A673 (cell line): ENCODE data around the gene RND3. TPM values are rescaled to one million over a fixed set of nuclear protein-coding genes. Genes with fewer than 3 reads are reported as not detected.

Experiments used
- BruUV-seq: library from RNA; stranded (reverse); fragments of 400-500 nt; replicated peaks from 2 replicates; lab custom pipeline; 2021; lab: Mats Ljungman, UMichigan
- CTCF ChIA-PET: fragments of 300-600 bp; sonication (Branson Sonifier 250); formaldehyde crosslinking; loops from one replicate; lab custom pipeline; 2022; ENCODE audit warnings: antibody characterized with exemption; lab: Charles Lee
- POLR2A ChIA-PET: fragments of 300-600 bp; sonication (Branson Sonifier 250); formaldehyde crosslinking; loops from one replicate; lab custom pipeline; 2022; ENCODE audit warnings: antibody characterized with exemption; ENCODE audit not compliant: low non-redundant PET; lab: Charles Lee
- DNase-seq: peaks from one replicate; pipeline ENCODE4 v3.0.0-alpha.2; 2015; ENCODE audit warnings: low spot score
- H3K27ac ChIP-seq: fragments of 200-600 bp; sonication (generic); 2 replicates; pipeline ENCODE4 v1.5.1; 2016; ENCODE audit warnings: mixed run types, low read depth, mild to moderate bottlenecking, mixed read lengths, antibody characterized with exemption, low read length; ENCODE audit not compliant: poor library complexity, severe bottlenecking
- H3K27me3 ChIP-seq: fragments of 200-600 bp; sonication (generic); replicated peaks from 2 replicates; pipeline ENCODE4 v1.6.1; 2017; ENCODE audit warnings: mixed run types, low read depth, mild to moderate bottlenecking, mixed read lengths, antibody characterized with exemption, low read length; ENCODE audit not compliant: insufficient read depth, poor library complexity
- H3K36me3 ChIP-seq: fragments of 200-600 bp; sonication (generic); 2 replicates; pipeline ENCODE4 v1.6.1; 2016; ENCODE audit warnings: mixed run types, mild to moderate bottlenecking, mixed read lengths, antibody characterized with exemption, low read length; ENCODE audit not compliant: insufficient read depth, poor library complexity, severe bottlenecking
- H3K4me1 ChIP-seq: fragments of 200-600 bp; sonication (generic); 2 replicates; pipeline ENCODE4 v1.6.1; 2017; ENCODE audit warnings: mixed run types, mild to moderate bottlenecking, mixed read lengths, antibody characterized with exemption, low read length; ENCODE audit not compliant: insufficient read depth, poor library complexity, severe bottlenecking
- H3K4me3 ChIP-seq: fragments of 200-600 bp; sonication (generic); 2 replicates; pipeline ENCODE4 v1.5.1; 2016; ENCODE audit warnings: low read depth, mixed run types, mild to moderate bottlenecking, mixed read lengths, low read length; ENCODE audit not compliant: poor library complexity, severe bottlenecking
- H3K9me3 ChIP-seq: fragments of 200-600 bp; sonication (generic); 2 replicates; pipeline ENCODE4 v1.6.1; 2016; ENCODE audit warnings: mixed run types, low read depth, mild to moderate bottlenecking, mixed read lengths, antibody characterized with exemption, low read length; ENCODE audit not compliant: poor library complexity, severe bottlenecking
- CTCF ChIP-seq: fragments of 300-800, 200-600 bp; sonication (generic); conservative IDR thresholded peaks from 2 replicates; pipeline ENCODE4 v1.5.1; 2017; ENCODE audit warnings: low read depth, mild to moderate bottlenecking, antibody characterized with exemption, low read length, moderate library complexity, mixed read lengths
- EZH2 ChIP-seq: fragments of 200-600 bp; sonication (generic); IDR thresholded peaks from 2 replicates; pipeline ENCODE4 v1.6.1; 2017; ENCODE audit warnings: borderline replicate concordance, low read depth, mild to moderate bottlenecking, mixed read lengths, antibody characterized with exemption, low read length; ENCODE audit not compliant: poor library complexity, severe bottlenecking
- intact Hi-C: fragments of 100-400 bp; cut with micrococcal nuclease; formaldehyde crosslinking; loops from one replicate; pipeline ENCODE4 v1.10.0; 2022; ENCODE audit not compliant: unreplicated experiment
- total RNA-seq: library from RNA; stranded (reverse); gene quantifications from 2 replicates; pipeline ENCODE4 v1.2.3, GENCODE V29; 2021

Gene RND3
- total RNA-seq, 1 experiment from 2014 or later = 15.0 TPM

GRCh38 chr2:150468350-150468960 is 19.0 kb downstream of the RND3 start:
- Histone ChIP-seq H3K27me3 (no peaks in the 10 kb centered on the region), H3K9me3 (no peaks in the 10 kb centered on the region), H3K36me3 (peaks cover 3% of the 10 kb centered on the region), H3K4me1 (peaks cover 6% of the 10 kb centered on the region), H3K27ac (no peak overlapping the region), H3K4me3 (no peak overlapping the region)
- ChIA-PET CTCF (no interaction called here), POLR2A (no interaction called here)
- TF ChIP-seq EZH2 (no peak), CTCF (no peak)
- DNase-seq = no peak
- intact Hi-C loops = no loop called here
- BruUV-seq = no TSS peak

GRCh38 chr2:150467621-150467963 is 19.9 kb downstream of the RND3 start:
- no peaks in the 10 kb centered on the region for H3K27me3 ChIP-seq
- DNase-seq = no peak
- ChIA-PET CTCF (no interaction called here), POLR2A (no interaction called here)
- no peak overlapping the region for H3K27ac ChIP-seq
- intact Hi-C loops = no loop called here
- H3K9me3 ChIP-seq = no peaks in the 10 kb centered on the region
- H3K36me3 ChIP-seq = peaks cover 3% of the 10 kb centered on the region
- no peak for TF ChIP-seq CTCF
- no peak for TF ChIP-seq EZH2
- no peak overlapping the region for H3K4me3 ChIP-seq
- no peaks in the 10 kb centered on the region for H3K4me1 ChIP-seq
- no TSS peak for BruUV-seq

GRCh38 chr2:150466741-150467620 is 20.5 kb downstream of the RND3 start:
- TF ChIP-seq EZH2 = no peak
- no peak for TF ChIP-seq CTCF
- Histone ChIP-seq H3K4me1 (no peaks in the 10 kb centered on the region), H3K27me3 (no peaks in the 10 kb centered on the region), H3K9me3 (no peaks in the 10 kb centered on the region), H3K36me3 (peaks cover 3% of the 10 kb centered on the region), H3K27ac (no peak overlapping the region), H3K4me3 (no peak overlapping the region)
- BruUV-seq = no TSS peak
- no peak for DNase-seq
- intact Hi-C loops = no loop called here
- POLR2A ChIA-PET = interaction anchor here (0.7 kb wide), 1 partner anchor 288 kb away, joined by 3 read pairs; no protein-coding TSS in a partner anchor
- CTCF ChIA-PET = no interaction called here
